ENCODE data around the gene CACNA2D4. TPM values are rescaled to one million over a fixed set of nuclear protein-coding genes. Genes with fewer than 3 reads are reported as not detected.

Gene CACNA2D4
- total RNA-seq, 4 donors from 2014 or later, result 10.1 to 16.2 (median 11.4) TPM

DNA sequence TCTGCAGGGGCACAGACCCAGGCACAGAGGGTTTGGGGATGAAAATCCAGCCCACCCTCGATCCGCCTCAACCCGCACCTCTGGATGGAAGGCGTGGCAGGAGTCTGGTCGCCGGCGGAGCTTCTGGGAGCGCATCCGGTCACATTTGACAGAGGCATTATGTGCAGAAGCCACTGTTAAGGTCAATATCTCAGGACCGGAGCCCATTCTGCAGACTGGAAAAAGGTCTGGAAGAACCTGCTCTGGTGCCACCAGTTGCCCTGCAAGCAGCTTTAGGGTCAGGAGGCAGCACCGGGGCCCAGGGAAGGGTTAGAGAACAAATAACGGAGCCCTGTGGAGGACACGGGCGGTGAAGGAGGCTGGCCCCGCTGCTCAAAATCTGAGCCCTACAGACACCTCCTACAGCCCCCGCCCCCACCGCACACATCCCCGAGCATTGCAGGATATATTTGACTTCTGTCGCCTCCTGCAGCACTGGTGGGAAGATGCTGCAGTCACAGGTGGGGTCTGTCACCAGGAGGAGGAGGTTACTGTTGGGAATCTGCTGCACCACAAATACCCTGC is 123.1 kb downstream of the CACNA2D4 start:
- Histone ChIP-seq H3K27ac (peak overlapping the region; percentile 65 to 95 (median 85)), H3K27me3 (no peaks in the 10 kb centered on the region), H3K36me3 (no peaks in the 10 kb centered on the region), H3K4me3 (peak overlapping the region in 3 of 4 donors; percentile 65 to 80 (median 78)), H3K9me3 (no peaks in the 10 kb centered on the region), H3K4me1 (peaks cover 0 to 69% (median 15%) of the 10 kb centered on the region in 4 donors)
- 66% methylated on average over 15 to 18 of the region's 19 CpGs for WGBS, 2 donors
- DNase-seq (ENCODE audit: low spot score in 2 of 2), result no peak
- TF ChIP-seq EP300 (IDR thresholded peaks at IDR 0.05) (no peak), POLR2A (IDR thresholded peaks at IDR 0.05) (no peak)
- TF ChIP-seq, protein P1, sequence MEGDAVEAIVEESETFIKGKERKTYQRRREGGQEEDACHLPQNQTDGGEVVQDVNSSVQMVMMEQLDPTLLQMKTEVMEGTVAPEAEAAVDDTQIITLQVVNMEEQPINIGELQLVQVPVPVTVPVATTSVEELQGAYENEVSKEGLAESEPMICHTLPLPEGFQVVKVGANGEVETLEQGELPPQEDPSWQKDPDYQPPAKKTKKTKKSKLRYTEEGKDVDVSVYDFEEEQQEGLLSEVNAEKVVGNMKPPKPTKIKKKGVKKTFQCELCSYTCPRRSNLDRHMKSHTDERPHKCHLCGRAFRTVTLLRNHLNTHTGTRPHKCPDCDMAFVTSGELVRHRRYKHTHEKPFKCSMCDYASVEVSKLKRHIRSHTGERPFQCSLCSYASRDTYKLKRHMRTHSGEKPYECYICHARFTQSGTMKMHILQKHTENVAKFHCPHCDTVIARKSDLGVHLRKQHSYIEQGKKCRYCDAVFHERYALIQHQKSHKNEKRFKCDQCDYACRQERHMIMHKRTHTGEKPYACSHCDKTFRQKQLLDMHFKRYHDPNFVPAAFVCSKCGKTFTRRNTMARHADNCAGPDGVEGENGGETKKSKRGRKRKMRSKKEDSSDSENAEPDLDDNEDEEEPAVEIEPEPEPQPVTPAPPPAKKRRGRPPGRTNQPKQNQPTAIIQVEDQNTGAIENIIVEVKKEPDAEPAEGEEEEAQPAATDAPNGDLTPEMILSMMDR (IDR thresholded peaks at IDR 0.05), result no peak

GRCh38 chr12:1794440-1795090 is 123.9 kb downstream of the CACNA2D4 start:
- H3K4me1 ChIP-seq, result peaks cover 0 to 69% (median 15%) of the 10 kb centered on the region in 4 donors
- no peak overlapping the region for H3K4me3 ChIP-seq
- H3K36me3 ChIP-seq, result no peaks in the 10 kb centered on the region
- no peaks in the 10 kb centered on the region for H3K27me3 ChIP-seq
- WGBS, 2 donors, result 79 to 82% methylated on average over 15 of the region's 15 CpGs
- H3K27ac ChIP-seq, result peak overlapping the region in 2 of 4 donors; percentile 76 to 94
- DNase-seq (ENCODE audit: low spot score in 2 of 2), result no peak
- no peaks in the 10 kb centered on the region for H3K9me3 ChIP-seq
- TF ChIP-seq EP300 (IDR thresholded peaks at IDR 0.05), result no peak
- TF ChIP-seq, protein P1 (IDR thresholded peaks at IDR 0.05), result no peak

GRCh38 chr12:1793426-1794210 is 124.8 kb downstream of the CACNA2D4 start:
- TF ChIP-seq POLR2A (IDR thresholded peaks at IDR 0.05), result no peak
- no peak for TF ChIP-seq EP300 (IDR thresholded peaks at IDR 0.05)
- TF ChIP-seq, protein P1 (IDR thresholded peaks at IDR 0.05), result no peak
- no peak for DNase-seq (ENCODE audit: low spot score in 2 of 2)
- no peaks in the 10 kb centered on the region for H3K27me3 ChIP-seq
- no peak overlapping the region for H3K4me3 ChIP-seq
- H3K9me3 ChIP-seq, result no peaks in the 10 kb centered on the region
- no peaks in the 10 kb centered on the region for H3K36me3 ChIP-seq
- H3K27ac ChIP-seq, result peak overlapping the region in 1 of 4 donors; percentile 94
- WGBS, 2 donors, result 87 to 93% methylated on average over 22 to 24 of the region's 26 CpGs
- peaks cover 0 to 69% (median 15%) of the 10 kb centered on the region in 4 donors for H3K4me1 ChIP-seq

DNA sequence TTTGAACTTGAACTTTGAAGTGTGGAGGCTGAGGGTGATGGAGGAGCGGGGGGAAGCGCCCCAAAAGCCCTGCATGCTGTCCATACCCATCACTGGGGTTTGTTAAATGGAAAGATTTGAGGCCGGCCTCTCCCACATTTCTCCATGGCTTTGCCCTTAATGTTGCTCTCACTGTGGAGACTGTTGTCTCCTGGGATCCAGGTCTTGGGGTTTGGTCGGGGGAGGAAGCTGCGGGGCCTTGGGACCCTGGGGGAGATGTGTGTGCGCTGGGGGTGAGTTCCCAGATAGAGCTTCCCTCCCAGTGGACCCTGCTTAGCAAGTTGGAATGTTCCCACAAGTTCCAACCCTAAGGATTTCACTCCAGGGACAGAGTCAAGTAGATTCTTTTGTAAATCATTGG is 126.0 kb downstream of the CACNA2D4 start:
- Histone ChIP-seq H3K4me1 (peaks cover 0 to 70% (median 15%) of the 10 kb centered on the region in 4 donors), H3K9me3 (no peaks in the 10 kb centered on the region), H3K27ac (peak overlapping the region in 2 of 4 donors; percentile 44 to 94), H3K27me3 (no peaks in the 10 kb centered on the region), H3K4me3 (no peak overlapping the region), H3K36me3 (peaks cover 0 to 9% (median 0%) of the 10 kb centered on the region in 3 donors)
- DNase-seq (ENCODE audit: low spot score in 2 of 2), result no peak
- 69 to 83% methylated on average over 6 of the region's 6 CpGs for WGBS, 2 donors
- TF ChIP-seq, protein P1 (IDR thresholded peaks at IDR 0.05), result no peak
- TF ChIP-seq EP300 (IDR thresholded peaks at IDR 0.05) (no peak), POLR2A (IDR thresholded peaks at IDR 0.05) (no peak)
